Glomerular endothelial cell (primary cell): Measurements from ENCODE around the gene ANK3. TPM values are rescaled to one million over a fixed set of nuclear protein-coding genes. Genes with fewer than 3 reads are reported as not detected.

Experiments used
- DNase-seq: peaks from one replicate; pipeline ENCODE4 v3.0.0-alpha.2; 2011; ENCODE audit warnings: low read depth, low spot score; ENCODE audit errors: extremely low read depth
- total RNA-seq: library from RNA; depleted of rRNA; stranded (reverse); fragments of >200 nt; gene quantifications from 2 replicates; pipeline ENCODE4 v1.2.3, GENCODE V29; 2015

ANK3 gene
- total RNA-seq, 1 donor from 2014 or later = 7.9 TPM

GRCh38 chr10:60380781-60381180, 8.9 kb downstream of the ANK3 start:
- DNase-seq = no peak

GRCh38 chr10:60377955-60378354, 11.7 kb downstream of the ANK3 start:
- DNase-seq = no peak

- DNase-seq = no peak
These were observed 12.7 kb downstream of the ANK3 start for GRCh38 chr10:60377042-60377352.

GRCh38 chr10:60376221-60377041, 13.2 kb downstream of the ANK3 start:
- DNase-seq = no peak

GRCh38 chr10:60375293-60376004, 14.2 kb downstream of the ANK3 start:
- DNase-seq = no peak

GRCh38 chr10:60374836-60375235, 14.8 kb downstream of the ANK3 start:
- no peak for DNase-seq

- DNase-seq = no peak
These were observed 17.2 kb downstream of the ANK3 start for GRCh38 chr10:60372436-60372835.

GRCh38 chr10:60369547-60369930, 20.1 kb downstream of the ANK3 start:
- DNase-seq = no peak

- no peak for DNase-seq
These were observed 20.7 kb downstream of the ANK3 start for GRCh38 chr10:60368875-60369546.

GRCh38 chr10:60367901-60368300, 21.8 kb downstream of the ANK3 start:
- no peak for DNase-seq

- DNase-seq = no peak
These were observed 22.2 kb downstream of the ANK3 start for GRCh38 chr10:60367431-60367830.

- no peak for DNase-seq
These were observed 22.7 kb downstream of the ANK3 start for GRCh38 chr10:60367024-60367423.

- DNase-seq = no peak
These were observed 26.5 kb downstream of the ANK3 start for GRCh38 chr10:60363187-60363586.

- no peak for DNase-seq
These were observed 27.2 kb downstream of the ANK3 start for GRCh38 chr10:60362461-60362860.

- no peak for DNase-seq
These were observed 30.6 kb downstream of the ANK3 start for GRCh38 chr10:60359066-60359465.

GRCh38 chr10:60358282-60358681, 31.4 kb downstream of the ANK3 start:
- no peak for DNase-seq

GRCh38 chr10:60353519-60354258, 36.0 kb downstream of the ANK3 start:
- DNase-seq = no peak

- DNase-seq = no peak
These were observed 37.6 kb downstream of the ANK3 start for GRCh38 chr10:60352105-60352504.

- no peak for DNase-seq
These were observed 38.4 kb downstream of the ANK3 start for GRCh38 chr10:60351191-60351853.

- no peak for DNase-seq
These were observed 39.3 kb downstream of the ANK3 start for GRCh38 chr10:60350400-60350799.

- DNase-seq = no peak
These were observed 40.2 kb downstream of the ANK3 start for GRCh38 chr10:60349426-60349825.
